Ureter (tissue), 1 donor: ENCODE results near the gene RBSN. TPM values are rescaled to one million over a fixed set of nuclear protein-coding genes. Genes with fewer than 3 reads are reported as not detected.

Source experiments
- DNase-seq: peaks from one replicate; pipeline ENCODE4 v3.0.0-alpha.2; 2020; ENCODE audit warnings: low spot score
- total RNA-seq: library from RNA; stranded (reverse); gene quantifications from one replicate; pipeline ENCODE4 v1.2.4, GENCODE V29; 2023
- donor health status: DM: yes; HTN: yes; CAD: no.

RBSN gene
- total RNA-seq, 1 donor from 2014 or later, result 28.0 TPM

- no peak for DNase-seq
These were observed 583 bp upstream of the RBSN start for GRCh38 chr3:15099364-15100098.

GRCh38 chr3:15097891-15098290, 1.1 kb downstream of the RBSN start:
- DNase-seq, result no peak

- no peak for DNase-seq
These were observed 2.9 kb downstream of the RBSN start for GRCh38 chr3:15096046-15096445.

GRCh38 chr3:15094187-15094875, 4.6 kb downstream of the RBSN start:
- DNase-seq, result no peak

GRCh38 chr3:15092686-15093085, 6.3 kb downstream of the RBSN start:
- no peak for DNase-seq

- no peak for DNase-seq
These were observed 7.4 kb downstream of the RBSN start for GRCh38 chr3:15091575-15091974.

- no peak for DNase-seq
These were observed 9.7 kb downstream of the RBSN start for GRCh38 chr3:15089201-15089600.

- DNase-seq, result no peak
These were observed 12.2 kb downstream of the RBSN start for GRCh38 chr3:15086699-15087098.

- DNase-seq, result no peak
These were observed 12.7 kb downstream of the RBSN start for GRCh38 chr3:15086263-15086662.

GRCh38 chr3:15083252-15083651, 15.7 kb downstream of the RBSN start:
- no peak for DNase-seq

- DNase-seq, result no peak
These were observed 16.8 kb downstream of the RBSN start for GRCh38 chr3:15081960-15082664.

GRCh38 chr3:15079091-15079490, 19.9 kb downstream of the RBSN start:
- DNase-seq, result no peak

GRCh38 chr3:15074500-15074899, 24.4 kb downstream of the RBSN start:
- no peak for DNase-seq

- no peak for DNase-seq
These were observed 27.2 kb downstream of the RBSN start for GRCh38 chr3:15071699-15072098.

GRCh38 chr3:15069441-15069840, 29.5 kb downstream of the RBSN start:
- DNase-seq, result no peak

GRCh38 chr3:15066467-15066866, 32.5 kb downstream of the RBSN start:
- no peak for DNase-seq

- no peak for DNase-seq
These were observed 33.4 kb downstream of the RBSN start for GRCh38 chr3:15065550-15066007.

- peak; percentile 91 for DNase-seq
These were observed 34.0 kb downstream of the RBSN start, which contains the start of gene MRPS25 for GRCh38 chr3:15064835-15065549. TSS of gene MRPS25 (minus strand) at chr3:15065315. CDS start at chr3:15065194, 121 bp downstream.

GRCh38 chr3:15064299-15064834, 34.6 kb downstream of the RBSN start:
- no peak for DNase-seq

GRCh38 chr3:15063656-15064286, 35.2 kb downstream of the RBSN start:
- DNase-seq, result no peak

- DNase-seq, result no peak
These were observed 35.7 kb downstream of the RBSN start for GRCh38 chr3:15063238-15063637.
